K562 (cell line): ENCODE measurements around the gene CSF2. TPM values are rescaled to one million over a fixed set of nuclear protein-coding genes. Genes with fewer than 3 reads are reported as not detected.

Experiments used
- TCF3 ChIP-seq: sonication (generic); formaldehyde crosslinking; IDR thresholded peaks from 2 replicates; pipeline ENCODE4 v1.4.0; 2020; ENCODE audit warnings: mild to moderate bottlenecking, missing genetic modification reagents
- polyA plus RNA-seq, 8 experiments: library from polyadenylated mRNA; depleted of rRNA in 4 of 8; stranded (reverse) in 5 of 8; unstranded in 3 of 8; fragments of >200 nt; fragmentation: Nextera tagmentation in 2 of 8; fragmentation: Illumina TruSeq in 1 of 8; extraction: Ambion mirVana in 2 of 8; extraction: Trizol in 1 of 8; gene quantifications; 2 replicates each; pipeline versions ENCODE4 v1.2.1 to v1.2.3, GENCODE V29; 2011 to 2014; ENCODE audit warnings: inconsistent platforms in 1 of 8, missing spikeins in 1 of 8
- total RNA-seq, 7 experiments: library from RNA; depleted of rRNA in 6 of 7; stranded (reverse); fragments of >200 nt in 6 of 7; fragmentation: Illumina TruSeq in 2 of 7; extraction: Trizol in 2 of 7; gene quantifications; 2 replicates each; pipeline versions ENCODE4 v1.2.1 to v1.2.3, GENCODE V29; 2011 to 2021; ENCODE audit warnings: low replicate concordance in 1 of 7
- TF ChIP-seq, protein P1 (sequence below), 2 experiments: fragments of 450-650 bp in 1 of 2; IDR thresholded peaks; 2 replicates each; pipeline ENCODE4 v1.6.1; 2011 to 2017; ENCODE audit warnings: low read depth in 2 of 2, antibody characterized with exemption in 1 of 2, borderline replicate concordance in 1 of 2, low read length in 1 of 2, mild to moderate bottlenecking in 1 of 2, mixed read lengths in 1 of 2; ENCODE audit not compliant: control insufficient read depth in 1 of 2
- TF ChIP-seq, protein P2 (sequence below): sonication (generic); formaldehyde crosslinking; IDR thresholded peaks from 2 replicates; pipeline ENCODE4 v1.8.1; 2023; ENCODE audit warnings: mild to moderate bottlenecking, missing genetic modification reagents

CSF2 gene
- total and polyA plus RNA-seq, 9 of the 15 experiments (the other 6 are each of a cell fraction or from before 2014, with no cell fraction given), result 0.25 to 0.29 TPM; not detected in 7

DNA sequence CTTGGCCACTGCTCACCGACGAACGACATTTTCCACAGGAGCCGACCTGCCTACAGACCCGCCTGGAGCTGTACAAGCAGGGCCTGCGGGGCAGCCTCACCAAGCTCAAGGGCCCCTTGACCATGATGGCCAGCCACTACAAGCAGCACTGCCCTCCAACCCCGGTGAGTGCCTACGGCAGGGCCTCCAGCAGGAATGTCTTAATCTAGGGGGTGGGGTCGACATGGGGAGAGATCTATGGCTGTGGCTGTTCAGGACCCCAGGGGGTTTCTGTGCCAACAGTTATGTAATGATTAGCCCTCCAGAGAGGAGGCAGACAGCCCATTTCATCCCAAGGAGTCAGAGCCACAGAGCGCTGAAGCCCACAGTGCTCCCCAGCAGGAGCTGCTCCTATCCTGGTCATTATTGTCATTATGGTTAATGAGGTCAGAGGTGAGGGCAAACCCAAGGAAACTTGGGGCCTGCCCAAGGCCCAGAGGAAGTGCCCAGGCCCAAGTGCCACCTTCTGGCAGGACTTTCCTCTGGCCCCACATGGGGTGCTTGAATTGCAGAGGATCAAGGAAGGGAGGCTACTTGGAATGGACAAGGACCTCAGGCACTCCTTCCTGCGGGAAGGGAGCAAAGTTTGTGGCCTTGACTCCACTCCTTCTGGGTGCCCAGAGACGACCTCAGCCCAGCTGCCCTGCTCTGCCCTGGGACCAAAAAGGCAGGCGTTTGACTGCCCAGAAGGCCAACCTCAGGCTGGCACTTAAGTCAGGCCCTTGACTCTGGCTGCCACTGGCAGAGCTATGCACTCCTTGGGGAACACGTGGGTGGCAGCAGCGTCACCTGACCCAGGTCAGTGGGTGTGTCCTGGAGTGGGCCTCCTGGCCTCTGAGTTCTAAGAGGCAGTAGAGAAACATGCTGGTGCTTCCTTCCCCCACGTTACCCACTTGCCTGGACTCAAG lies 1.5 kb downstream of the CSF2 start (continued):
- TF ChIP-seq, protein P1, sequence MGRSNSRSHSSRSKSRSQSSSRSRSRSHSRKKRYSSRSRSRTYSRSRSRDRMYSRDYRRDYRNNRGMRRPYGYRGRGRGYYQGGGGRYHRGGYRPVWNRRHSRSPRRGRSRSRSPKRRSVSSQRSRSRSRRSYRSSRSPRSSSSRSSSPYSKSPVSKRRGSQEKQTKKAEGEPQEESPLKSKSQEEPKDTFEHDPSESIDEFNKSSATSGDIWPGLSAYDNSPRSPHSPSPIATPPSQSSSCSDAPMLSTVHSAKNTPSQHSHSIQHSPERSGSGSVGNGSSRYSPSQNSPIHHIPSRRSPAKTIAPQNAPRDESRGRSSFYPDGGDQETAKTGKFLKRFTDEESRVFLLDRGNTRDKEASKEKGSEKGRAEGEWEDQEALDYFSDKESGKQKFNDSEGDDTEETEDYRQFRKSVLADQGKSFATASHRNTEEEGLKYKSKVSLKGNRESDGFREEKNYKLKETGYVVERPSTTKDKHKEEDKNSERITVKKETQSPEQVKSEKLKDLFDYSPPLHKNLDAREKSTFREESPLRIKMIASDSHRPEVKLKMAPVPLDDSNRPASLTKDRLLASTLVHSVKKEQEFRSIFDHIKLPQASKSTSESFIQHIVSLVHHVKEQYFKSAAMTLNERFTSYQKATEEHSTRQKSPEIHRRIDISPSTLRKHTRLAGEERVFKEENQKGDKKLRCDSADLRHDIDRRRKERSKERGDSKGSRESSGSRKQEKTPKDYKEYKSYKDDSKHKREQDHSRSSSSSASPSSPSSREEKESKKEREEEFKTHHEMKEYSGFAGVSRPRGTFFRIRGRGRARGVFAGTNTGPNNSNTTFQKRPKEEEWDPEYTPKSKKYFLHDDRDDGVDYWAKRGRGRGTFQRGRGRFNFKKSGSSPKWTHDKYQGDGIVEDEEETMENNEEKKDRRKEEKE (IDR thresholded peaks at IDR 0.05; ENCODE audit: borderline replicate concordance in 1 of 2, control insufficient read depth in 1 of 2, low read depth in 2 of 2, low read length in 1 of 2), result no peak
- TF ChIP-seq TCF3 (CRISPR knock-in tag), result no peak
- TF ChIP-seq, protein P2, sequence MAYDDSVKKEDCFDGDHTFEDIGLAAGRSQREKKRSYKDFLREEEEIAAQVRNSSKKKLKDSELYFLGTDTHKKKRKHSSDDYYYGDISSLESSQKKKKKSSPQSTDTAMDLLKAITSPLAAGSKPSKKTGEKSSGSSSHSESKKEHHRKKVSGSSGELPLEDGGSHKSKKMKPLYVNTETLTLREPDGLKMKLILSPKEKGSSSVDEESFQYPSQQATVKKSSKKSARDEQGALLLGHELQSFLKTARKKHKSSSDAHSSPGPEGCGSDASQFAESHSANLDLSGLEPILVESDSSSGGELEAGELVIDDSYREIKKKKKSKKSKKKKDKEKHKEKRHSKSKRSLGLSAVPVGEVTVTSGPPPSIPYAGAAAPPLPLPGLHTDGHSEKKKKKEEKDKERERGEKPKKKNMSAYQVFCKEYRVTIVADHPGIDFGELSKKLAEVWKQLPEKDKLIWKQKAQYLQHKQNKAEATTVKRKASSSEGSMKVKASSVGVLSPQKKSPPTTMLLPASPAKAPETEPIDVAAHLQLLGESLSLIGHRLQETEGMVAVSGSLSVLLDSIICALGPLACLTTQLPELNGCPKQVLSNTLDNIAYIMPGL (CRISPR knock-in tag), result no peak
- TF ChIP-seq, all 486 proteins: peak for 18
